Transverse colon (tissue), 4 donors: Measurements from ENCODE around the gene PTPN20. TPM values are rescaled to one million over a fixed set of nuclear protein-coding genes. Genes with fewer than 3 reads are reported as not detected.
A peak's percentile ranks its signal among the peaks of the same experiment; 100 is the strongest.

Experiments
- DNase-seq: peaks from one replicate; pipeline ENCODE4 v3.0.0-alpha.2; 2019
- H3K27ac ChIP-seq, 4 donors: fragments of 200-600 bp; sonication (generic); 2 replicates each; pipeline ENCODE4 v1.5.1; 2016 to 2018; ENCODE audit warnings: inconsistent platforms in 4 of 4
- H3K27me3 ChIP-seq: fragments of 200-600 bp; sonication (generic); 2 replicates; pipeline ENCODE4 v1.5.1; 2017; ENCODE audit warnings: inconsistent platforms
- H3K36me3 ChIP-seq, 4 donors: fragments of 200-600 bp; sonication (generic); 2 replicates each; pipeline ENCODE4 v1.5.1; 2017 to 2019; ENCODE audit warnings: inconsistent platforms in 4 of 4
- H3K4me1 ChIP-seq, 4 donors: fragments of 200-600 bp; sonication (generic); 2 replicates each; pipeline ENCODE4 v1.5.1; 2017 to 2020; ENCODE audit warnings: inconsistent platforms in 4 of 4
- H3K4me3 ChIP-seq, 4 donors: fragments of 200-600 bp; sonication (generic); 1 replicate in 1 of 4; 2 replicates in 3 of 4; pipeline versions ENCODE4 v1.5.1 to v1.6.1; 2017 to 2019; ENCODE audit warnings: inconsistent platforms in 4 of 4
- H3K9me3 ChIP-seq, 2 donors: fragments of 200-600 bp; sonication (generic); 2 replicates each; pipeline ENCODE4 v1.5.1; 2017 to 2019; ENCODE audit warnings: inconsistent platforms in 2 of 2
- EP300 ChIP-seq: sonication (generic); formaldehyde crosslinking; IDR thresholded peaks from one replicate; pipeline ENCODE4 v1.6.1; 2017; ENCODE audit warnings: antibody characterized with exemption, low read depth
- POLR2A ChIP-seq: fragments of 450-650 bp; IDR thresholded peaks from one replicate; pipeline ENCODE4 v1.6.1; 2016; ENCODE audit warnings: antibody characterized with exemption, mild to moderate bottlenecking, moderate library complexity
- POLR2AphosphoS5 ChIP-seq, 3 donors: sonication (generic); formaldehyde crosslinking; IDR thresholded peaks; one replicate each; pipeline ENCODE4 v1.6.1; 2016; ENCODE audit warnings: antibody characterized with exemption in 3 of 3
- WGBS, 2 donors: methylation state at CpG; one replicate each; pipeline ENCODE4 v1.1.5; 2018; ENCODE audit warnings: low coverage in 1 of 2; 5-methylcytosine and 5-hydroxymethylcytosine counted together
- in situ Hi-C, 4 donors: fragments of 200-750 bp; cut with MboI; loops; one replicate each; pipeline versions ENCODE4 v1.15.0 to v1.15.1; 2017; ENCODE audit warnings: low sequenced_read_pairs in 3 of 4, low pct_ligation_motif_present in 1 of 4, low pct_unique_long_range_greater_than_20kb in 1 of 4
- intact Hi-C: fragments of 100-400 bp; cut with DNase I; formaldehyde crosslinking; loops from one replicate; pipeline ENCODE4 v1.15.1; 2023; ENCODE audit warnings: low total_unique reads
- total RNA-seq, 4 donors: library from RNA; depleted of rRNA; stranded (reverse); fragments of >200 nt; gene quantifications; one replicate each; pipeline ENCODE4 v1.1.0, GENCODE V29; 2016
- TF ChIP-seq, protein P1 (sequence below), 5 experiments: fragments of 200-600 bp in 3 of 5; fragments of 450-650 bp in 2 of 5; sonication (generic) in 3 of 5; IDR thresholded peaks; 1 replicate in 2 of 5; 2 replicates in 3 of 5; pipeline ENCODE4 v1.5.1; 2016 to 2017; ENCODE audit warnings: antibody characterized with exemption in 5 of 5, inconsistent platforms in 3 of 5, mild to moderate bottlenecking in 2 of 5, moderate library complexity in 1 of 5

PTPN20 gene
- total RNA-seq, 4 donors from 2014 or later = 1.6 to 34.0 (median 4.9) TPM; not detected in 1

DNA sequence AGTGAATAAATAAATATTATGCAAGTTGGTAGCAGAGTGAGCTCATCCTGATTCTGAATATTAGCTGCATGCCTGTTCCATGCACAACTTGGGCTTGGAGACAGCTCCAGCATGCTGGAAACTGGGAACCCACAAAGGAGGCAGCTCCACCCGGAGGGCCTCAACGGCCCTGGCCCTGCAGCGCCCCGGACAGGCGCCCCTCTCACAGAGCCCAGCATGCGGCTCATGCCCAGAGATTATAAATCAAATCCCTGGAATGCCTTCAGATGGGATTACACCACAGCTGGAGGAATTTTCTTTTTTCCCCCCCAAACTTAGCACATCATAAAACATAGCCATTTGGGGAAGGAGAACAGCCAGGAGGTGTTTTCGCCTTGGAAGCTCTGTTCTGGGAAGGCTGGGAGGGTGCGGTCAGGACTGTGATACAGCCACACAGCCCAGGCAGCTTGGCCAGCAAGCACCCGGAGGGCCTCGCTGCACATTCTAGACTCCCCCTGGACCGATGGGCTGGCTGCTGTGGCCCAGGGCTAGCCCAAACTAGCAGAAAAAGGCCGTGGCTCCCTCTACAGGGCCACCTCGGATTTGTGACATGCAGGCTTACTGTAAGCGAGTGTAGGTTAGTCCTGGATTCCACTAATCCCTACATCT is 102.4 kb downstream of the PTPN20 start:
- TF ChIP-seq POLR2A (no peak), POLR2AphosphoS5 (IDR thresholded peaks at IDR 0.05) (no peak), EP300 (no peak)
- TF ChIP-seq, protein P1, sequence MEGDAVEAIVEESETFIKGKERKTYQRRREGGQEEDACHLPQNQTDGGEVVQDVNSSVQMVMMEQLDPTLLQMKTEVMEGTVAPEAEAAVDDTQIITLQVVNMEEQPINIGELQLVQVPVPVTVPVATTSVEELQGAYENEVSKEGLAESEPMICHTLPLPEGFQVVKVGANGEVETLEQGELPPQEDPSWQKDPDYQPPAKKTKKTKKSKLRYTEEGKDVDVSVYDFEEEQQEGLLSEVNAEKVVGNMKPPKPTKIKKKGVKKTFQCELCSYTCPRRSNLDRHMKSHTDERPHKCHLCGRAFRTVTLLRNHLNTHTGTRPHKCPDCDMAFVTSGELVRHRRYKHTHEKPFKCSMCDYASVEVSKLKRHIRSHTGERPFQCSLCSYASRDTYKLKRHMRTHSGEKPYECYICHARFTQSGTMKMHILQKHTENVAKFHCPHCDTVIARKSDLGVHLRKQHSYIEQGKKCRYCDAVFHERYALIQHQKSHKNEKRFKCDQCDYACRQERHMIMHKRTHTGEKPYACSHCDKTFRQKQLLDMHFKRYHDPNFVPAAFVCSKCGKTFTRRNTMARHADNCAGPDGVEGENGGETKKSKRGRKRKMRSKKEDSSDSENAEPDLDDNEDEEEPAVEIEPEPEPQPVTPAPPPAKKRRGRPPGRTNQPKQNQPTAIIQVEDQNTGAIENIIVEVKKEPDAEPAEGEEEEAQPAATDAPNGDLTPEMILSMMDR (IDR thresholded peaks at IDR 0.05) = no peak
- no peaks in the 10 kb centered on the region for H3K27me3 ChIP-seq
- in situ Hi-C loops = no loop called here
- intact Hi-C loops = no loop called here
- H3K4me1 ChIP-seq = peaks cover 0 to 15% (median 7%) of the 10 kb centered on the region in 4 donors
- peak overlapping the region in 1 of 4 donors; percentile 50 for H3K27ac ChIP-seq
- WGBS, 2 donors = 52% methylated on average over 14 of the region's 14 CpGs; no CpG with 5 or more reads in 1 of the 2 donors
- no peaks in the 10 kb centered on the region for H3K36me3 ChIP-seq
- no peak overlapping the region for H3K4me3 ChIP-seq
- no peak for DNase-seq
- H3K9me3 ChIP-seq = no peaks in the 10 kb centered on the region

DNA sequence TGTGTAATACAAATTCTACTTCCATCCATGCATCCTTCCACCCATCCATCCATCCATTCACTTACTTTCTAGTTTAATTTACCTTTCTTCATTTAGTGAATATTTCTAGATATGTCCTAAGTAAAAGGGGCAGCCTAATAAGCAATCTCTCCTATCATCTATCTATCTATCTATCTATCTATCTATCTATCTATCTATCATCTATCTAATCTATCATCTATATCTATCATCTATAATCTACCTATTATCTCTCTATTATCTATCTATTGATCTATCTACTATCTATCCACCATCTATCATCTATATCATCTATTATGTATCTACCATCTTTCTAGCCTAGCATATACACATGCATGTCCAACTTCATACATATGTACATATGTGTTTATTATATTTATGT is 104.2 kb downstream of the PTPN20 start:
- Histone ChIP-seq H3K36me3 (no peaks in the 10 kb centered on the region), H3K9me3 (no peaks in the 10 kb centered on the region), H3K4me1 (no peaks in the 10 kb centered on the region), H3K27me3 (no peaks in the 10 kb centered on the region), H3K4me3 (no peak overlapping the region), H3K27ac (no peak overlapping the region)
- in situ Hi-C loops = no loop called here
- no peak for DNase-seq
- TF ChIP-seq EP300 = no peak
- intact Hi-C loops = no loop called here

DNA sequence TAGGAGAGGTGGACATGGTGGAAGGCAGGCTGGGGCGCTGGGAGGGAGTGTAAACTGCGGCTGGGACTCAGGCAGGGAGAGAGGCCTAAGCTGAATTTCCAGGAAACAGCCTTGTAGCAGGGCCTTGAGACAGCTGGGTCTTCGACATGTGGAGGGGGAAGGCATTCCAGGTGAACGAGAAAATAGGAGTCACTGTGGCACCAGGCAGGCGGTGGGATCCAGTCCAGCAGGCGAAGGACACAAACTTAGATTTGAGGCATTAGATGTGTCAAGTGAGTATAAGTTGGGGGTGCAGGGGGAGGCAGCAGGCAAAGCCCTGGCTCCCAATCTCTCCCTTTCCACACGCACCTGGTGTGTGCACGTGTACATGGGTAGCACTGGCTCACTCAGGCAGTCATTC is 105.3 kb downstream of the PTPN20 start:
- WGBS, 2 donors = 92 to 100% methylated on average over 3 to 8 of the region's 8 CpGs
- H3K9me3 ChIP-seq = no peaks in the 10 kb centered on the region
- no peaks in the 10 kb centered on the region for H3K27me3 ChIP-seq
- TF ChIP-seq EP300 (no peak), POLR2AphosphoS5 (IDR thresholded peaks at IDR 0.05) (no peak), POLR2A (no peak)
- TF ChIP-seq, protein P1 (IDR thresholded peaks at IDR 0.05) = no peak
- no peak for DNase-seq
- no peak overlapping the region for H3K27ac ChIP-seq
- in situ Hi-C loops = no loop called here
- no peaks in the 10 kb centered on the region for H3K4me1 ChIP-seq
- no peak overlapping the region for H3K4me3 ChIP-seq
- H3K36me3 ChIP-seq = no peaks in the 10 kb centered on the region
- intact Hi-C loops = no loop called here

DNA sequence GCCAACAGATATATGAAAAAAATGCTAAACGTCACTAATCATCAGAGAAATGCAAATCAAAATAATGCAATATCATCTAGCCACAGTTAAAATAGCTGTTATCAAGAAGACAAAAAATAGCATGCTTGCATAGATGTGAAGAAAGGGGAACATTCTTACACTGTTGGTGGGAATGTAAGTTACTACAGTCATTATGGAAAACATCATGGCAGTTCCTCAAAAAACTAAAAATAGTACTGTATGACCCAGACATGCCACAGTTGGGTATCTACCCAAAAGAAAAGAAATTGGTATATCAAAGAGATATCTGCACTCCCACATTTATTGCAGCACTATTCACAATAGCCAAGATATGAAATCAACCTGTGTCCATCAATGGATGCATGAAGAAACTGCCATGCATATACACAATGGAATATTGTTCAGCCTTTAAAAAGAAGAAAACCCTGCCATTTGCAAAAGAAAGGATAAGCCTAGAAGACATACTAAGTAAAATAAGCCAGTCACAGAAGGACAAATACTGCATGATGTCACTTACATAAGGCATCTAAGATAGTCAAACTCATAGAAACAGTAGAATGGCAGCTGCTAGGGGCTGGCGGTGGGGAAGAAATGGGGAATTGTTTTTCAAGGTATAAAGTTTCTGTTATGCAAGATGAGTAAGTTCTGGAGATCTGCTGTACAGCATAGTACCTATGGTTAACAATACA is 107.0 kb downstream of the PTPN20 start:
- DNase-seq = no peak
- Histone ChIP-seq H3K36me3 (no peaks in the 10 kb centered on the region), H3K4me1 (no peaks in the 10 kb centered on the region), H3K4me3 (no peak overlapping the region), H3K9me3 (no peaks in the 10 kb centered on the region), H3K27ac (no peak overlapping the region), H3K27me3 (no peaks in the 10 kb centered on the region)
- WGBS, 2 donors = 69 to 81% methylated on average over 2 of the region's 2 CpGs
- TF ChIP-seq POLR2AphosphoS5 (IDR thresholded peaks at IDR 0.05) (no peak), EP300 (no peak), POLR2A (no peak)
- TF ChIP-seq, protein P1 (IDR thresholded peaks at IDR 0.05) = no peak
- intact Hi-C loops = no loop called here
- in situ Hi-C loops = no loop called here
